HG02642 (cell line): Measurements from ENCODE around the gene LRTM2.

Experiments used
- ATAC-seq: cut with Tn5 transposase; IDR thresholded peaks from one replicate; pipeline ENCODE4 v1.9.1; 2021; ENCODE audit warnings: mild to moderate bottlenecking; ENCODE audit not compliant: unreplicated experiment, poor library complexity

The LRTM2 gene

GRCh38 chr12:1857086-1857485 is 36.7 kb downstream of the LRTM2 start:
- ATAC-seq, result no peak

- ATAC-seq, result no peak
Observed at GRCh38 chr12:1857821-1858220, 37.5 kb downstream of the LRTM2 start.

- ATAC-seq, result no peak
Observed at GRCh38 chr12:1858456-1858855, 38.1 kb downstream of the LRTM2 start.

GRCh38 chr12:1859643-1860042 is 39.3 kb downstream of the LRTM2 start:
- no peak for ATAC-seq

GRCh38 chr12:1862973-1863372 is 42.6 kb downstream of the LRTM2 start:
- ATAC-seq, result no peak

- no peak for ATAC-seq
Observed at GRCh38 chr12:1863823-1864222, 43.5 kb downstream of the LRTM2 start.

GRCh38 chr12:1864456-1864855 is 44.1 kb downstream of the LRTM2 start:
- no peak for ATAC-seq

GRCh38 chr12:1864867-1865266 is 44.5 kb downstream of the LRTM2 start:
- ATAC-seq, result no peak

GRCh38 chr12:1865284-1865866 is 45.0 kb downstream of the LRTM2 start:
- no peak for ATAC-seq

GRCh38 chr12:1869145-1869544 is 48.8 kb downstream of the LRTM2 start:
- ATAC-seq, result no peak

- no peak for ATAC-seq
Observed at GRCh38 chr12:1870086-1870485, 49.7 kb downstream of the LRTM2 start.

GRCh38 chr12:1870998-1871917 is 50.9 kb downstream of the LRTM2 start:
- ATAC-seq, result no peak

- no peak for ATAC-seq
Observed at GRCh38 chr12:1872001-1872400, 51.6 kb downstream of the LRTM2 start.

- ATAC-seq, result no peak
Observed at GRCh38 chr12:1872448-1872847, 52.1 kb downstream of the LRTM2 start.

- ATAC-seq, result no peak
Observed at GRCh38 chr12:1873531-1874510, 53.5 kb downstream of the LRTM2 start.

GRCh38 chr12:1875608-1876007 is 55.2 kb downstream of the LRTM2 start:
- no peak for ATAC-seq

- no peak for ATAC-seq
Observed at GRCh38 chr12:1876086-1876485, 55.7 kb downstream of the LRTM2 start.

GRCh38 chr12:1877169-1877878 is 57.0 kb downstream of the LRTM2 start:
- ATAC-seq, result no peak

GRCh38 chr12:1878214-1878613 is 57.8 kb downstream of the LRTM2 start:
- ATAC-seq, result no peak

- ATAC-seq, result no peak
Observed at GRCh38 chr12:1878695-1879094, 58.3 kb downstream of the LRTM2 start.
